ENCODE data around the gene TMEM82.

TMEM82 gene

GRCh38 chr1:15720861-15721260 lies 21.4 kb upstream of the TMEM82 start:
- no peak for DNase-seq (ENCODE audit: low spot score)

GRCh38 chr1:15722411-15722810 lies 19.9 kb upstream of the TMEM82 start:
- no peak for DNase-seq (ENCODE audit: low spot score)

- no peak for DNase-seq (ENCODE audit: low spot score)
These were observed 19.3 kb upstream of the TMEM82 start for GRCh38 chr1:15722836-15723532.

GRCh38 chr1:15723631-15724246 lies 18.6 kb upstream of the TMEM82 start:
- no peak for DNase-seq (ENCODE audit: low spot score)

- no peak for DNase-seq (ENCODE audit: low spot score)
These were observed 17.1 kb upstream of the TMEM82 start for GRCh38 chr1:15724949-15725880.

- no peak for DNase-seq (ENCODE audit: low spot score)
These were observed 15.8 kb upstream of the TMEM82 start for GRCh38 chr1:15726508-15726907.

- no peak for DNase-seq (ENCODE audit: low spot score)
These were observed 15.3 kb upstream of the TMEM82 start for GRCh38 chr1:15727021-15727420.

GRCh38 chr1:15727424-15727823 lies 14.9 kb upstream of the TMEM82 start:
- no peak for DNase-seq (ENCODE audit: low spot score)

GRCh38 chr1:15727866-15728534 lies 14.3 kb upstream of the TMEM82 start:
- DNase-seq (ENCODE audit: low spot score) = no peak

GRCh38 chr1:15728937-15729657 lies 13.2 kb upstream of the TMEM82 start:
- DNase-seq (ENCODE audit: low spot score) = no peak

GRCh38 chr1:15730423-15730822 lies 11.9 kb upstream of the TMEM82 start:
- DNase-seq (ENCODE audit: low spot score) = no peak

GRCh38 chr1:15730936-15731335 lies 11.4 kb upstream of the TMEM82 start:
- DNase-seq (ENCODE audit: low spot score) = no peak

GRCh38 chr1:15731735-15732685 lies 10.3 kb upstream of the TMEM82 start:
- DNase-seq (ENCODE audit: low spot score) = no peak

- no peak for DNase-seq (ENCODE audit: low spot score)
These were observed 9.6 kb upstream of the TMEM82 start for GRCh38 chr1:15732686-15733081.

- no peak for DNase-seq (ENCODE audit: low spot score)
These were observed 9.0 kb upstream of the TMEM82 start for GRCh38 chr1:15733218-15733725.

- DNase-seq (ENCODE audit: low spot score) = no peak
These were observed 8.5 kb upstream of the TMEM82 start for GRCh38 chr1:15733726-15734226.

GRCh38 chr1:15734296-15734695 lies 8.0 kb upstream of the TMEM82 start:
- DNase-seq (ENCODE audit: low spot score) = no peak

GRCh38 chr1:15734901-15735300 lies 7.4 kb upstream of the TMEM82 start:
- DNase-seq (ENCODE audit: low spot score) = no peak

GRCh38 chr1:15735304-15736037 lies 6.8 kb upstream of the TMEM82 start:
- no peak for DNase-seq (ENCODE audit: low spot score)

All from iPS-NIHi11 (cell line).